HL-60/S4 (cell line): ENCODE data around the gene LARGE1.

Experiments used
- in situ Hi-C: fragments of 300-500 bp; cut with MboI; formaldehyde crosslinking; loops from 2 replicates; pipeline ENCODE4 v1.14.3; 2022; ENCODE audit warnings: low sequenced_read_pairs

Gene LARGE1

DNA sequence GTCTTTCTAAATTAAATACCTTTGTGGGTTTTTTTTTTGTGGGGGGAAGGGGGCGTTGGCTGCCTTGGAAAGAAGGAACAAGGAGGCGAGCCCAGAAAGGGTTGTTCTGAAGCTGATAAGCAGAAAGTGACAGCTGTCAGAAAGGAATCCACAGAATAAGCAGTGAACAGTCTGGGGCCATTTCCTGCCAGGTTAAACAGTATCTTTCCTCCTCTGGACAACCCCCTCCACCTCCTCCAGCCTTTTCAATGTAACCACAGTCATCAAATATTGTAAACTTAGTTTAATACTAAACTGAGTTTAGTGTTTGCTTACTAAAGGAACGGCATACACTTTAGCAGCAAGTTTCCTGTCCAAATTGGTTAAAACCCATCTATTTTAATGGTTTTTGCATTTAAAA is 590.9 kb downstream of the LARGE1 start:
- in situ Hi-C loops: no loop called here

DNA sequence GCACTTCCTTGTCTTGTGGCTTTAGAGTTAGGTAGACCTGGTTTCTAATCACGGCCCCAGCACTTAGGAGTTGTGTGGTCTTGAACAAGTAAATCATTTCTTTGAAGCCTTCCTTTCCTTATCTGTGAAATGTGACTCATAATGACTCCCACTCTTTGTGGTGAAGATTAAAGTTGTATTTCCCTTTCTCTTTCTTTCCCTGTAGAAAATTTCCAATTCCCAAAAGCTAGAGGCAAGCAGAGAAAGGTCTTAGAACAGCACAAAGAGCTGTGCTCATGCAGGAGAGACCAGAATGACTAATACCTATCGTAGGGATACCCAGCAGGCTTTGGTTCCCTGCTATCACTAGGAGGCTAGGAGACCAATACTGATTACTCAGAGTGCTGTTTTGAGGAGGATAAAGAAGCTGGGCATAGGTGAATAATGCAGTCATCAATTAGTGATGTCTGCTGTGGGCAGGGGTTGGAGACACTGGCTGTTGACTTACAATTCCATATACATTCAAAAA is 591.4 kb downstream of the LARGE1 start:
- in situ Hi-C loops: no loop called here

DNA sequence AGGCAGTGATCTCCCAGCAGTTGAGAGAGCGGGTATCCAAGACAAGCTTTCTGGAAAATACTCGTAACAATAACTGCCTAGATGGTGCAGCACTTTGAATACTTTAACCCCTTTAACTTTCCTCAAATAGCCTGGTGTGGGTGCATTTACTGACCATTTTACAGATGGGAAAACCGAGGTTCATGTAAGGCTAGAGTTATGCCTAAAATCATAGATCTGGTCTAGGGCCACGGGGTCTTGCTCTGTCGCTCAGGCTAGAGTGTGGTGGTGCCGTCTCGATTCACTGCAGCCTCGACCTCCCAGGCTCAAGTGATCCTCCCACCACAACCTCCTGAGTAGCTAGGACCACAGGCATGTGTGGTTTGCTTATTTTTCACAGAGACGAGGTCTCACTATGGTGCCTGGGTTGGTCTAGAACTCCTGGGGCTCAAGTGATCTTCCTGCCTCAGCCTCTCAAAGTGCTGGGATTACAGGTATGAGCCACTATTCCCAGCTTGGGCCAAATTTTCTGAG is 592.9 kb downstream of the LARGE1 start:
- in situ Hi-C loops: no loop called here

DNA sequence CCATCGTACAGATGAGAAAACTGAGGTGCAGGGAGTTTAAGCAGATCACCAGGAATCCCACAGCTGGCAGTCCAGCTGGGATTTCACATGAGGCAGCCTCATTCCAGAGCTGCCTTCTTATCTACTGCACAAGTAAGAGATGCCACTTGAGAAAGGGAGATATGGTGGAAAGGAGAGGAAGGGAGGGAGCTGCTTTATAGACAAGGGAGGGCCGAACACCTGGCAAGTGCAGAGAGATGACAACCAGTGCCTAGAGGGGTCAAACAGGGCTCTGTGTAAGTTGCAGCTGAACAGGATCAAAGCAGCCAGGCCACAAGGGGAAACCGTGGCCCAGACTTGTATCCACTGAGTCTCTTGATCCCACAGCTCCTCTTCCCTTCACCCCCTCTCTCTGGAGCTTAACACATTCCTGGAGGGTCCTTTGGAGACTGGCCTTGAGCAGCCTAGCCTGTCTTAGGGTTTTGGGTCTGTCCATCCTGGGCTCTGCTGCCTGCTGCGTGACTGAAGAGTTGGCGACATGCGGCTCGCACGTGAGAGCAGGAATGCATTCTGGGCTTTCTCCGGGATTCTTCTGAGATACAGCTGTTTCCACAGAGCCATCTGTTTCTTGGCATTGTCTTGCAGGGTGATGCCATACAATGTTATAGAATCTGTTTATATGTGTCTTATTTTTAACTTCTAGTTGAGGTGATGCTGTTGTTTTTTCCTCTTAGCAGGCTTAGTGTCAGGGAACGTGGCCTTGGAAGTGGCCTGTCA is 593.6 kb downstream of the LARGE1 start:
- in situ Hi-C loops: no loop called here

DNA sequence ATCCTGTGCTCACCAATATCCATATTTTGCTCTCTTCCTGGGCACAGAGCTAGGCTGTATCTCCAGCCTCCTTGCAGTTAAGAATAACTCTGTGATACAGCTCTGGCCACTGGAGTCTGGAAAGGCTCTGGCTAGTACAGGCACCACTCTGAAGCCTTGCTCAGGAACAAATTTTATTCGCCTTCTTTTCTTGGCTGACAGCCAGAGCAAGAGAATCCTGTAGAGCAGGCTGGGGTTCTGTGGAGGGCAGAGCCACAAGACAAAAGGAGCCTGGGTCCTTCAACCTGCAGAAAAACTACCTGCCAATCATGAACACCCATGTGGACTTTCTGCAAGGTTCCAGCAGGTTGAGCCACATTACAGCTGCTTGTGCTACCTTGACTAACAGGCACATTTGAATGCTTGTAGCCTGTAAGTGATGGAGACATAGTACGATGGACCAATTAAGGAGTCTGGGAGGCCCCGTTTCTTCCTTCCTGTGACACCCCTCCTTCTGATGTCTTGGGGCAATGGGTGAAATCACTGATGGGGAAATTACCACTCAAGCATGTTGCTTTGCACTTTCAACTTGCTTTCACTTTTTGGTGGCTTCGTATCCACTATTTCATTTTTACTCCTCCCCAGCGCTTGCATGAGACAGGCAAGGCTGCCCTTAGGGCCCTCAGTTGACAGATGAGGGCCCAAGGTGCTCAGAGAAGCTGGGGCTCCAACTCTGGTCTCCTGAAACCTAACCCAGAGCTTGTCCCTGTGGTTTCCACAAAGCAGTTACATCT is 594.9 kb downstream of the LARGE1 start:
- in situ Hi-C loops: no loop called here

DNA sequence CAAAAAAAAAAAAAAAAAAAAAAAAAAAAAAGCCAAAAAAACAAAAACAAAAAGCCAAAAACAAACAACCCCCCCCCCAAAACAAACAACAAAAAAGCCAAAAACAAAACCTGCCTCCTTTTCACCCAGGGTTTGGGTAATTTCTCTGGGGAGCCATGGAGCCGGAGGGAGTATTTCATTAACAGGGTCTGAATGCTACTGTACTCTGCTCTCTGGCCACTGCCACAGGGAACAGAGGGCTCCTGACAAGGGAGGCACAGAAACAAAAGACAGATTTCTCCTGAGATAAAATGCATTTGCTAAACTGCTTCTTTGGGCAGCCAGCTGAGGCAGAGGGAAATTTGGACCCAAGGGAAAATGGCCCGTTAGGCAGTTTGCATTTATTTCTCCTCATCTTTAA is 596.0 kb downstream of the LARGE1 start:
- in situ Hi-C loops: no loop called here

DNA sequence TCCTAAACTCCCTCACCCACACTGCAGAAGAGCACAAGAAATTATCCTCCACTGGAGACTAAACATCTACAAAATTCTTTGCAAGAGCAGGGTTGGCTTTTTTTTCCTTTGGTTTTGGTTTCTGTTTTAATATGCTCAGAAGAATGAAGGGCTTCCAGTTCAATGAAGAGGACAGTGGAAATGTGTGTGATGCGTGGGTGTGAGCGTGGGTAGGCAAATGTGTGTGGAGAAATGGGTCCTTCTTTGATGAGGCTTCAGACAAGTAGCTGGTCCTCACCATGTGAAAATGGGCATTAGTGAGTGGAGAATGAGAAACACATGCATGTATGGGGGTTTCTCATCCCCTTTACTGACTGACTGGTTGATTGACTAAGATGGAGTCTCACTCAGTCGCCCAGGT is 598.8 kb downstream of the LARGE1 start:
- in situ Hi-C loops: no loop called here

DNA sequence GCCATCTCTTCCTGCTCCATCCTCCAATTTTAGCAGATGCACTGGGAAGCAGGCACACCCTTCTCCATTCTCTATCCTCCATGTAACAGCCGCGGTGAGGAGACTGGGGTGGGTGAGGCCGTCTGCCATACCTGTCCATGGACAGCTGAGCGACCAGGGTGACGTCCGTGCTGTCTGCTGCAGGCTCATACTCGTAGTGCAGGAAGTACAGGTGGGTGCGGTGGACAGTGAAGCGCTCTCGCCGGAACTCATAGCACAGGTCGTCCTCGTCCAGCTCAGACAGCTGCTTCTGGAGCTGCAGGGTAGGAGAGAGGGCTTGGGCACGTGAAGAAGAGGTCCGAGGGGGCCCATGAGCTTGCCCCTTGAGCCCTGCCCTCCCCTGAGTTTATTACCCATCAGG is 604.3 kb downstream of the LARGE1 start:
- in situ Hi-C loops: no loop called here

DNA sequence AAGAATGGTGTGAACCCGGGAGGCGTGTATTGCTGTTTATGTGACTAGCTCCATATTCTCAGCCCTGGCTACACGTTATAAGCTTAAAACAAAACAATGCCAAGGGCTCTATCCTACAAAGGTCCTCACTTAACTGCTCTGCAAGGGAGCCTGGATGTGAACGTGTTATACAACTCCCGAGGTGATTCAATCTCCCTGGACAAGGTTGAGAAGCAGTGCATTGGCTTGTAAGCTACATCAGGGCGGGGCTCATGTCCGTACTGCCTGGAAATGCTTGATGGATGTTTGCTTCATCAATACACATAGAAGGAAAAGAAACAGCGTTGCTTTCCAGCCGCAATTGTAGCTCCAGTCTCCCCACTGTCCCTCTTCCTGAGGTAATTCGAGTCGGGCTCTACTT is 605.2 kb downstream of the LARGE1 start:
- in situ Hi-C loops: no loop called here

DNA sequence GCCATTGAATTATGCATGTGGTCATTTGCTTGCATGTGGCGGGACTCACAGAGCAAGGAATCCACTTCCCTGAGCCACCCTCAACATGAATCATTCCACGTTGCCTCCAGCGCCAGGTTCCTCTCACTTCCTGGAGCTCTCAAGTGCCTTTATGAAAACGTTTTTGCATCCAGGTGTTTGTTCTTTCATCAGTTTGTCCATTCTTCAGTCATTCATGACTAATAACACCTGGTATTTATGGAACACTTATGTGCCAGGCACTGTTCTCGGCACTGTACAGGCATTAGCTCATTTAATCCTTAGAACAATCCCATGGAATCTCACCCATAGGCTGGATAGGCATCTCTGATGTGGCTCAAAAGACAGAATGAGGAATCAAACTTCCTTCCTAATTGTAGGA is 606.0 kb downstream of the LARGE1 start:
- in situ Hi-C loops: no loop called here

DNA sequence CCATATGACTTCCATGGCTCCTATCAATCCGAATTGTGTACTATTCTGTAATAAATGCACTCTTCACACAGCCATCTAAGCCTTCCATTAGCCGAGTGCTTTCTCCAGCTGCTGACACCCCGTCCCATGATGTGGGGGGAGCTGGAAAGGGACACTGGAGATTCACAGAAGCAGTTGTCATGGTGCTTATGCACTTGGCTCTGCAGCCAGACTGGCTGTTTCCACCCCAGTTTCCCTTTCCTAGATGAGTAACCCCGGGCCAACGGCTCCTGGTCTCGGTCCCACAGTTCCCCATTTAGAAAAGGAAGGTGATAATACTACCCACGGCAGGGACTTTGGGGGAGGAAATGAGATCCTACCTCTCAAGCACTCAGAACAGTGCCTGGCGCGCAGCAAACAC is 617.2 kb downstream of the LARGE1 start:
- in situ Hi-C loops: no loop called here

DNA sequence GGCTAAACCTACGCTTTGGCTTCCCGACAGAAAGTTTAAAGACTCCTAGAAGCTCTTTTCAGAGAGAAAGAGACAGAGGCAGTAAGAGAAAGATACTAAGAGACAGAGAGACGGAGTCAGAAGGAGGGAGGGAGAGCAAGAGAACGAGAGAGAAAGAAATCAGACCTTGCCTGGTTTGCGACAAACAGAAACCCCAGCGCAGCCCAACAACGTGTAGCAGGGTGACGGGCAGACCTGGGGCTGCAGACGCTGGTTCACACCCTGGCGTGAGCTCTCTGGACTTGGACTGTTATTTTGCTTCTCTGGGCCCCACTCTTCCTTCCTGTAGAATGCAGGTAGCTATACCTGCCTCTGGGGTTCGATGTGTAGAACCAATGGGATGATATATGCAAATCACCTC is 617.7 kb downstream of the LARGE1 start:
- in situ Hi-C loops: no loop called here

DNA sequence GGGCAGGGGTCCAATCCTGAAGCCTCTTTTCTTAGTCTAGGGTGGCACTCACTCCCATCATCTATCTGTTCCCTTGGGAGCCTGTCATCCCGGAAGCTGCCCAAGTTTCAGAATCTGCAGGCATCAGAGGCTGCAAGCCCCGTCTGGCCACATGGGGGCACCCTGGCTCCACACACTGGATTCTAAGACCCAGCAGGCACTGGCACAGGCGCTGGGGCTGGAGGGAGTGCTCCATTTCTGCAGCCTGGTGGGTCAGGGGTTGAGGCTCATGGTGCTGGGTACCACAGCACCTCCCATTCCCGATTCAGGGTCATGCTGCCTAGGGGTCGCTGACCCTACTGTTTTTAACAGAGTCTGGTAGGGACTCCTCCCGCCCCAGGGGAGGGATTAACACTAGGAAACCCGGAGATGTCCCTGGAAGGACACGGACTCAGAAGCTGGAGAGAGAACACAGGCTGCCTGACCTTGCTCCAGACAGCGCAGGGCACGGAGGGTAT is 618.2 kb downstream of the LARGE1 start:
- in situ Hi-C loops: no loop called here

DNA sequence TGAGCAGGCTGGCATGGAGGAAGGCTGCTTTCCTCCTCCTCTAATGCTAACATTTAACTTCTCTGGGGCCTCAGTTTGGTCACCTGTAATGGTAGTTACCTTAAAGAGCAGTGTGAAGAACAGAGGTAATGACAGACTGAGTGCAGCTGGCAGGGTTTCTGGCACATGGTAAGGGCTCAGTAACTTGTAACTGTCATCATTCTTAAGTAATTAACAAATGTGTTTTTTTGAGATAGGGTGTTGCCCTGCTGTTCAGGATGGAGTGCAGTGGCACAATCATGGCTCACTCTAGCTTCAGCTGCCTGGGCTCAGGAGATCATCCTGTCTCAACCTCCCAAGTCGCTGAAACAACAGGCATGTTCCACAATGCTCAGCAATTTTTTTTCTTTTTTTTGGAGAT is 620.1 kb downstream of the LARGE1 start:
- in situ Hi-C loops: no loop called here

DNA sequence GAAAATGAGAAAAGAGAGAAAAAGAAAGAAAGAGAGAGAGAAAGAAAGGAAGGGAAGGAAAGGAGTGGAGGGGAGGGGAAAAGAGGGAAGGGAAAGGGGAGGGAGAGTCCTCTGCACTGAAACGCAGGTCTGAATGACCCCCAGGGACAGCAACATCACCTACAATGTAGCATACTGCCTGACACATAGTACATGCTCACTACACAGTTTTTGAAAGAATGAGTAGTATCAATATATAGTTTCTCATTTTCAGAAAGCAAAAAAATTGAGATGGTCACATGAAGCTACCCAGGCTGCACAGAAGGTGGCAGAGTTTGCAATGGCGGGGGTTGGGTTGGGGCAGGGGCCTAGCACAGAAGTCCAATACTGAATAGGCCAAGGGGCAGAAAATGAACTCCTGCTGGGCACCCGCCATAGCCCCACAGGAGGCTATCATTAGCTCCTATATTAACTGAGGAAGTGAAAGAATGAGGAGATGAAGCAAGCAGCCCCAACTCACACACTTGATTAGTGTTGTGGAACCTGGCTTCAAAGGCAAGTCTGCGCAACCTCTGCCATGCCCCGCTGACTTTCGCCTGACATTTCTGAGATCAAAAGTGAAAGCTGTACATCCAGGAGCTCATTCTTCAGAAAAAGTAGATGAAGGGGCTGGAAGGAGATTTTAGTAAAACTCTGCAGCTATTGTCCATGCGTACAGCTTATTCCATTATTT is 620.9 kb downstream of the LARGE1 start:
- in situ Hi-C loops: no loop called here

DNA sequence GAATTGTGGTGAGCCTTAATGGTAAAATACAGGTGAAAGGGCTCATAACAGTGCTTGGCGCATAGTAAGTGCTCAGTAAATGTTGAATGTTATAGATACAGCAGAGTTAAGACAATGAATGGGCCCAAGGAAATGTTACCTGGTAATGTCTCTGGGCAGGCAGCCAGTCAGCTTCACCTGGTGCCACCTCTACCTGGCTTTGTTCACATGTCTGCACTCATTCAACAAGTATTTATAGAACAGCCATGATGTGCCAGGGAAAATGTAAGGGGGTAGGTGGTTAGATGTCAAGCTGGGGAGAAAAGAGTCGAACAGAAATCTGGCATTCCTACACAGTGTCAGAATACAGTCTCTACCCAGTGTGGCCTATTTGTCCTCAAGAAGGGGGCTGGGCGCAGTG is 623.3 kb downstream of the LARGE1 start:
- in situ Hi-C loops: no loop called here

DNA sequence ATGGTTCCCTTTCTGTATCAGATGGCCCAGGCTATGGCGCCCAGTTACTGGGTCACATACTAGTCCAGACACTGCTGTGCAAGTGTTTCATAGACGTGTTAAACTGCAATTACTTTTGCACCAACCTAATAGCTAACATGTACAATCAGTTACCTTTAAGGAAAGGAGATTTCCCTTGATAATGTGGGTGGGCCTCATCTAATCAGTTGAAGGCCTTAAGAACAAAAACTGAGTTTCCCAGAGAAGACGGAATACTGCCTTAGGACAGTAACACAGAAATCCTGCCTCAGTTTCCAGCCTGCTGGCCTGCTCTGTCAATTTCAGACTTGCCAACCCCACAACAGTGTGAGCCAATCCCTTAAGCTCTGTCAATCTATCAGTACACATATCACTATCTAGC is 632.2 kb downstream of the LARGE1 start:
- in situ Hi-C loops: no loop called here

DNA sequence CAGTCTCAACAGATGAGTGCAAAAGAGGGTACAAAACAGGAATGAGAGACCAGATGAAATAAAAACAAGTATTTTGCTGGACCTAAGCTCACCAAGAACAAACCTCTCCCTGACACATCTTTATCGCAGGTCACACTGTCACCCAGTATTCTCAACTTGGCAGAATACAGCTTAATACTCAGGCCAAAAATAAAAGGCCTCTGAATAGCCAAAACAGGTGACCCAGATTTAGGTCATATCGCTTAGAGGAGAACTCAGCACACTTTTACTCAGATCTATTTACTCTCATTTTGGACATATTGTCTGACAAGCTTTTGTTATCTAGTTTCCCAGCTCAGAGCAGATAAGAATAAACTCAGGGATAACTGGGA is 645.2 kb downstream of the LARGE1 start:
- in situ Hi-C loops: no loop called here

DNA sequence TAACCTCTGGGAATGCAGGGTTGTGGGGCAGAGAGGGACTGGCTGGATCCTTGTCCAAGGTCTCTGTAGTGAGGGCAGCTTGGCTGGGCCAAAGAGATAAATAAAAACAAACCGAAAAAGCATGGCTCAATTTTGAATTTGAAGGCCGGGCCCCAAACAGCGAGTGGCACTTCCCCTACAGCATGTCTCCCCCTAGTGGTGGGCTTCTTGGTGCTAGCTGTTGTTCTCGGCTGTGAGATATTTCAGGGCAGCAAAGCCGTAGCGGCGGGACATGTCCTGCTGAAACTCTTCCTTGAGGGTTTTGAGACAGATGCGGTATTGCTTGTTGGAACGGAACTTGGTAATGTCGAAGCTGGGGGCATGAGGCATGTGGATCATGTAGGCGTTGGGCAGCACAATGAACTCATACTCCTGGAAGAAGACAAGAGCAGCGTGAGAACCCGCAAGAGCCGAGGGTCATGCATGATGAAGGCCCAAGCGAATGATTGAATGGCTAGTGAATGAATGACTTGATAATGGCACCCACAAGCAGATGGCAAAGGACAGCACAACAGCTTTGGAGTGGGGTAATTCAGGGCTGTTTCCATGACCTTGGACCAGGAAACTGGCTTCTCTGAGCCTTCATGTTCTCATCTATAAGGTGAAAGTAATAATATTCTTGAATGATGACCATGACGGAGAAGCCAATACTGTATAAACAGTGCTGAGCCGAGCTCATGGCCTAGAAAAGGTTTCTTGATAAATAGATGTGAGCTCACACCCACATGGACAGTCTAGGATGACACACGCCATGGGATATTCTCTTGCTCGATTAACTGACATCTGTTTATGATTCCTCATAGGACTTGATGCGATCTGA is 645.8 kb downstream of the LARGE1 start:
- in situ Hi-C loops: no loop called here

DNA sequence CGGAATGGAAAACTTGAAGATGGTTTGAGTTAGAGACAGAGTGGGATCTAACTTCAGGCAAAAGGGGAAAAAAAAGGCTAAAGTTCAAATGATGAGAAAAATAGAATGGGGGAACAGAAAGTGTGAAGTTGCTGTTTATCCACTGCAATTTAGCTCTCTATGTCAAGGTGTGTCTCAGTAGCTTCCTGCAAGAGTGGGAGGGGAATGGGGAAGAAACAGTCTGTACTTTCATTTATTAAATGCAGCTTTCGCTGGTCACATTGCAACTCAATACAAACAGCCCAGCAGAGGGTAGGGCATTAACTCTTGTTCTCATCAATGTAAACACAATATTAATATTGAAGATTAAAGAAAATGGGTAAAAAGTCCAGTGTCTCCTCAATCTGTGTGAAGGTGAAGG is 647.4 kb downstream of the LARGE1 start:
- in situ Hi-C loops: no loop called here
